HL-60 (cell line): Measurements from ENCODE around the gene SCNN1G.

Experiments
- POLR2AphosphoS5 ChIP-seq: IDR thresholded peaks from 2 replicates; pipeline ENCODE4 v1.6.1; 2012; ENCODE audit warnings: low read depth
- REST ChIP-seq: IDR thresholded peaks from 2 replicates; pipeline ENCODE4 v1.6.1; 2012; ENCODE audit warnings: low read depth; ENCODE audit not compliant: insufficient replicate concordance
- SPI1 ChIP-seq: IDR thresholded peaks from 2 replicates; pipeline ENCODE4 v1.6.1; 2012; ENCODE audit warnings: low read depth, mild to moderate bottlenecking, borderline replicate concordance

GRCh38 chr16:23240994-23241393, 58.4 kb downstream of the SCNN1G start:
- no peak for TF ChIP-seq POLR2AphosphoS5
- TF ChIP-seq SPI1: no peak
- no peak for TF ChIP-seq REST
